Measurements from ENCODE around the gene NOTCH4.

Gene NOTCH4

DNA sequence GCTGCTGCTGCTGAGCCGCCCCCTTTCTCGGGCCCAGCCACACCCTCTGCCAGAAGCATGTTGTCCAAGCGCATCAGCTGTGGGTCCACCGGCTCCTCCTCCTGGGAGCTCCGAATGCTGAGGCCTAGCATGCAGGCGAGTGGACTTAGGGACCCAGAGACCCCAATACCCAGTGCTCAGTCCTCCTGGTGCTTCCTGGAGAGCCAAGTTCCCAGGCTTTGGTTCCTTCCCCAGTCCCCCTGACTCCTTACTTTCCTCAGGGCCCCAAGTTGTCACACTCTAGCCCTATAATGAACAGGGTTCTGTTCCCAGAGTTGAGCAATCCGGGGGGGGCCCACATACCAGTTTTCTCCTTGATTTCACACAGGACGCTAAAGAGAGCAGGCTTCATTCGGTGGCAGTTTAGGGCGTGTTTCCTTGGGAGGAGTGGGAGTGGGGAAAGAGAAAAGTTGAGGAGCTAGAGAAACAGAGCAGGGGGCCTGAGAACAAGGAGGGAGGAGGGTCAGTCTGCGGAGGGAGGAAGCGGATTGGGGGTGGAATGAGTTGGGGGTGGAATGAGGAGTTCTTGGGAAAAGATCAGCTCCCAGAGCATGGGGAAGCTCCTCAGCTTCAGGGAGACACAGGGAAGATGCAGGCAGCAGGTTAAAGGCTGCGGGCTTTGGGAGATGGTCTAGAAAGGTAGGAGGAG lies 35.3 kb downstream of the NOTCH4 start:
- TF ChIP-seq EP300 (IDR thresholded peaks at IDR 0.05; ENCODE audit: borderline replicate concordance) (no peak), YY1 (IDR thresholded peaks at IDR 0.05; ENCODE audit: low read depth) (no peak), NFIC (IDR thresholded peaks at IDR 0.05) (no peak), CREB1 (IDR thresholded peaks at IDR 0.05; ENCODE audit: low read depth) (no peak), ZBTB7A (IDR thresholded peaks at IDR 0.05; ENCODE audit: low read depth) (no peak), TEAD4 (IDR thresholded peaks at IDR 0.05) (no peak)
- TF ChIP-seq, protein P1, sequence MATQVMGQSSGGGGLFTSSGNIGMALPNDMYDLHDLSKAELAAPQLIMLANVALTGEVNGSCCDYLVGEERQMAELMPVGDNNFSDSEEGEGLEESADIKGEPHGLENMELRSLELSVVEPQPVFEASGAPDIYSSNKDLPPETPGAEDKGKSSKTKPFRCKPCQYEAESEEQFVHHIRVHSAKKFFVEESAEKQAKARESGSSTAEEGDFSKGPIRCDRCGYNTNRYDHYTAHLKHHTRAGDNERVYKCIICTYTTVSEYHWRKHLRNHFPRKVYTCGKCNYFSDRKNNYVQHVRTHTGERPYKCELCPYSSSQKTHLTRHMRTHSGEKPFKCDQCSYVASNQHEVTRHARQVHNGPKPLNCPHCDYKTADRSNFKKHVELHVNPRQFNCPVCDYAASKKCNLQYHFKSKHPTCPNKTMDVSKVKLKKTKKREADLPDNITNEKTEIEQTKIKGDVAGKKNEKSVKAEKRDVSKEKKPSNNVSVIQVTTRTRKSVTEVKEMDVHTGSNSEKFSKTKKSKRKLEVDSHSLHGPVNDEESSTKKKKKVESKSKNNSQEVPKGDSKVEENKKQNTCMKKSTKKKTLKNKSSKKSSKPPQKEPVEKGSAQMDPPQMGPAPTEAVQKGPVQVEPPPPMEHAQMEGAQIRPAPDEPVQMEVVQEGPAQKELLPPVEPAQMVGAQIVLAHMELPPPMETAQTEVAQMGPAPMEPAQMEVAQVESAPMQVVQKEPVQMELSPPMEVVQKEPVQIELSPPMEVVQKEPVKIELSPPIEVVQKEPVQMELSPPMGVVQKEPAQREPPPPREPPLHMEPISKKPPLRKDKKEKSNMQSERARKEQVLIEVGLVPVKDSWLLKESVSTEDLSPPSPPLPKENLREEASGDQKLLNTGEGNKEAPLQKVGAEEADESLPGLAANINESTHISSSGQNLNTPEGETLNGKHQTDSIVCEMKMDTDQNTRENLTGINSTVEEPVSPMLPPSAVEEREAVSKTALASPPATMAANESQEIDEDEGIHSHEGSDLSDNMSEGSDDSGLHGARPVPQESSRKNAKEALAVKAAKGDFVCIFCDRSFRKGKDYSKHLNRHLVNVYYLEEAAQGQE (IDR thresholded peaks at IDR 0.05; ENCODE audit: low read depth), result no peak
- TF ChIP-seq, protein P2, sequence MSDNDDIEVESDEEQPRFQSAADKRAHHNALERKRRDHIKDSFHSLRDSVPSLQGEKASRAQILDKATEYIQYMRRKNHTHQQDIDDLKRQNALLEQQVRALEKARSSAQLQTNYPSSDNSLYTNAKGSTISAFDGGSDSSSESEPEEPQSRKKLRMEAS (IDR thresholded peaks at IDR 0.05), result no peak

DNA sequence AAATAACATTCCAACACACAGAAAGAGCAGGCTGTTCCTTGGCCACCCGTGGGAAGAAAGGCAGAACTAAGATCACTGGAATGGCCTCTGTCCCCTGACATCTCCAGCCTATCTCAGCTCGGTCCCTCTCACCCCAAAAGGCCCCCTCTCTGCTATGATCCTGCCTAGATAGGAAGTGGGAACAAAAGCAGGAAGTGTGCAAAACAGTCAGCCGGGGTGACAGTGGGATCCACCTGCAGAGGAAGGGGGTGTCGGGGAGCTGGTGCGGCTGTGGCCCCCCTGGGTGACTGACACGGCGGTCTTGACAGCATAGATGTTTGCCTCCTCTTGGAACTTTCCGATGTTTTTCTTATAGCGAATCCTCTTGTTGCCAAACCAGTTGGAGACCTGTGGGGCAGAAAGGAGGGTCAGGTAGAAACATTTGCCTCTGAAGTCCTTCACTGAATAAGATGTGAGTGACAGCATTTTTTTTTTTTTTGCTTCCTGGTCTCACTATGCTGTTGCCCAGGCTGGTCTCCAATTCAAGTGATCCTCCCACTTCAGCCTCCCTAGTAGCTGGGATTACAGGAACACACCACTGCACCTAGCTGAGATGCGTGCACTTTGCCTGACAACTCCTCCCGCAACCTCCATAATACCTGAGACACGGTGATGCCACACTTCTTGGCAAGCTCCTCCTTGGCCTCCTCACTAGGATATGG lies 36.7 kb downstream of the NOTCH4 start:
- TF ChIP-seq ZBTB7A (IDR thresholded peaks at IDR 0.05; ENCODE audit: low read depth), result no peak
- TF ChIP-seq TCF12 (IDR thresholded peaks at IDR 0.05; ENCODE audit: low read depth), result no peak
- TF ChIP-seq, protein P2 (IDR thresholded peaks at IDR 0.05), result no peak

DNA sequence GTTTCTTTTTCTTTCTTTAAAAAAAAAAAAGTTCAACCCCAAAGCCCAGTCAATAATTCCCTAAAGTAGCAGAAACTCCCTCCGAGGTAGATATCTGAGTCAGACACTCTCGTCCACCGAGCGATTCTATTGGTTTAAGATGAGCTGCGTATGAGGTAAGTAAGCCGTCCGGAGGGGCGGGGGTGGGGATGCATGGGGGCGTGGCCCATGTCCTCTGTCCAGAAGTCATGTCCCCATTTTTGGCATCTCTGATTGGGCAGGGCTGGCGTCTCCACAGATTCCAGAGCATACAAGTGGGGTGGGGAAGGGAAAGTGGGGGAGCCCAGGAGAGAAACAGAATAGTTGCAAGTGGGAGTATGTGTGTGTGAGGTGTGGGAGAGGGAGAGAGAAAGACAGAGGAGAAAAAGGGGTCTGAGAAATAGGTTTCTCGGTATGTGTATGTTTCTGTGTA lies 38.2 kb downstream of the NOTCH4 start:
- TF ChIP-seq CREB1 (IDR thresholded peaks at IDR 0.05; ENCODE audit: low read depth), result 0 out of 2 replicates have a peak, but pooled peaks have one; percentile 22

DNA sequence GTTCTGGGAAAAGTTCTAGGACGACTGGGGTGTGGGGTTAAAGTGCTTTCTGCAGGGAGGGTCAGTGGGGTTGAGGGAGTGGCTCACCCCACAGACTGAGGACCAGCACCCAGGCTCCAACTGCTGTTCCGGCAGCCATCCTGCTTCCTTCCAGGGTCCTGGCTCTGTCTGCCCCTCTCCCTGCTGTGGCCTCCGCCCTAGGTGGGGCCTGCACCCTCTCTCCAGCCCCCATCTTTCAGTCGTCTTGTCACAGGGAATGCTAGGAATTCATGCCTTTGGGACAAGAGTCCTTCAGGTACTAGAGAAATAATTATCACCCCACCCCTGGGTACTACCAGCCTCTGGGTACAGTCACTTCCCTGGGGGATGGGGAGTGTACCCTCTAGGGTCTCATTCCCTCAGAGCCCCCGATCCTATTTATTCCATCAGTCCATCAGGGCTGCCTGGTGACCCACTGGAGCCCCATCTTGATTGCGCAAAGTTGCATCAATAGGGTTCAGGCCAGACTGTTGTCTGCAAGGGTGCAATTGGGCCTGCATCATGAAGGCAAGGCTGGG lies 39.7 kb downstream of the NOTCH4 start, which contains the start of gene AGER:
Gene AGER, minus strand, starts transcription at position 170 of the 557 bp plus-strand sequence. Its CDS starts 31 bp downstream, at position 139.
- TF ChIP-seq, protein P1 (IDR thresholded peaks at IDR 0.05; ENCODE audit: low read depth), result no peak
- TF ChIP-seq FOXM1 (IDR thresholded peaks at IDR 0.05; ENCODE audit: borderline replicate concordance, low read depth) (no peak), CEBPB (IDR thresholded peaks at IDR 0.05) (peak; percentile 45; the same call in 1 of the 2 replicates), TAF1 (IDR thresholded peaks at IDR 0.05; ENCODE audit: low read depth) (no peak)

DNA sequence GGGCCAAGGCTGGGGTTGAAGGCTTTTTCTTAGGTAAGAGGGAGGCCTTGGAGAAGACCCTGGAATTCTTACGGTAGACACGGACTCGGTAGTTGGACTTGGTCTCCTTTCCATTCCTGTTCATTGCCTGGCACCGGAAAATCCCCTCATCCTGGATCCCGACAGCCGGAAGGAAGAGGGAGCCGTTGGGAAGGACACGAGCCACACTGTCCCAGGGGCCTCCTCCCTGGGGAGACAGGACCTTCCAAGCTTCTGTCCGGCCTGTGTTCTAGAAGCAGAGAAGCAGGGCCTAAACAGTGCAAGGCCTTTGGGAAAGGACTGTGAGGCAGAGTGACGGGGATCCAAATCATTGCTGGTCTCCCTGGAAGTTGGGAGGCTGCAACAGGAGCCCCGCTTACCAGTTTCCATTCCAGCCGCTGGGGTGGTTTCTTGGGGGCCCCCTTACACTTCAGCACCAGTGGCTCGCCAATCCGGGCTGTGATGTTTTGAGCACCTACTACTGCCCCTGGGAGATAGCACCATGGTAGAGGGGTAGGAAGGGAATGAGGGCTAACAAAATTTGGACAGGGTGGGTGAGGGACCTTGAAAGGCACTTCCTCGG lies 40.3 kb downstream of the NOTCH4 start:
- no peak for TF ChIP-seq TAF1 (IDR thresholded peaks at IDR 0.05; ENCODE audit: low read depth)
- TF ChIP-seq NFIC (IDR thresholded peaks at IDR 0.05), result no peak
- TF ChIP-seq CREB1 (IDR thresholded peaks at IDR 0.05; ENCODE audit: low read depth), result no peak
- TF ChIP-seq TCF12 (IDR thresholded peaks at IDR 0.05; ENCODE audit: low read depth), result no peak
- TF ChIP-seq ZBTB7A (IDR thresholded peaks at IDR 0.05; ENCODE audit: low read depth), result no peak
- no peak for TF ChIP-seq EGR1 (IDR thresholded peaks at IDR 0.05)
- TF ChIP-seq, protein P3, sequence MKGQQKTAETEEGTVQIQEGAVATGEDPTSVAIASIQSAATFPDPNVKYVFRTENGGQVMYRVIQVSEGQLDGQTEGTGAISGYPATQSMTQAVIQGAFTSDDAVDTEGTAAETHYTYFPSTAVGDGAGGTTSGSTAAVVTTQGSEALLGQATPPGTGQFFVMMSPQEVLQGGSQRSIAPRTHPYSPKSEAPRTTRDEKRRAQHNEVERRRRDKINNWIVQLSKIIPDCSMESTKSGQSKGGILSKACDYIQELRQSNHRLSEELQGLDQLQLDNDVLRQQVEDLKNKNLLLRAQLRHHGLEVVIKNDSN (IDR thresholded peaks at IDR 0.05), result no peak
- no peak for TF ChIP-seq FOXM1 (IDR thresholded peaks at IDR 0.05; ENCODE audit: borderline replicate concordance, low read depth)
- no peak for TF ChIP-seq CEBPB (IDR thresholded peaks at IDR 0.05)
- TF ChIP-seq, protein P1 (IDR thresholded peaks at IDR 0.05; ENCODE audit: low read depth), result no peak
- TF ChIP-seq TEAD4 (IDR thresholded peaks at IDR 0.05), result no peak
- no peak for TF ChIP-seq RAD21 (IDR thresholded peaks at IDR 0.05; ENCODE audit: low read depth)
- TF ChIP-seq, protein P2 (IDR thresholded peaks at IDR 0.05), result no peak
- no peak for TF ChIP-seq EP300 (IDR thresholded peaks at IDR 0.05; ENCODE audit: borderline replicate concordance)
- TF ChIP-seq YY1 (IDR thresholded peaks at IDR 0.05; ENCODE audit: low read depth), result no peak
